NT2/D1 (cell line): Measurements from ENCODE around the gene NFX1.
"Not testable (repeated sequence)": the region's sequence is repeated elsewhere in the genome, so short reads cannot be mapped to it uniquely, and the experiment has no call there.

Source experiments
- DNase-seq: peaks from one replicate; pipeline ENCODE4 v3.0.0-alpha.2; 2011; ENCODE audit warnings: low read depth, low spot score
- H3K27me3 ChIP-seq: 2 replicates; pipeline ENCODE4 v1.6.0; 2011; ENCODE audit warnings: mild to moderate bottlenecking; ENCODE audit not compliant: insufficient read length, insufficient read depth
- H3K36me3 ChIP-seq: 2 replicates; pipeline ENCODE4 v1.6.1; 2011; ENCODE audit warnings: mild to moderate bottlenecking, low read length, mixed read lengths; ENCODE audit not compliant: insufficient read depth, insufficient read length
- H3K4me1 ChIP-seq: 2 replicates; pipeline ENCODE4 v1.5.1; 2011; ENCODE audit not compliant: insufficient read depth, insufficient read length
- H3K4me3 ChIP-seq: 2 replicates; pipeline ENCODE4 v1.5.1; 2011; ENCODE audit warnings: low read depth; ENCODE audit not compliant: insufficient read length
- H3K9ac ChIP-seq: 2 replicates; pipeline ENCODE4 v1.6.0; 2011; ENCODE audit warnings: low read depth; ENCODE audit not compliant: insufficient read length
- H3K9me3 ChIP-seq: 2 replicates; pipeline ENCODE4 v1.5.1; 2011; ENCODE audit warnings: mild to moderate bottlenecking, low read length; ENCODE audit not compliant: insufficient read depth
- SUZ12 ChIP-seq: IDR thresholded peaks from 2 replicates; pipeline ENCODE4 v1.6.1; 2011; ENCODE audit not compliant: insufficient read length, insufficient read depth; ENCODE audit errors: extremely low read depth
- YY1 ChIP-seq: IDR thresholded peaks from 2 replicates; pipeline ENCODE4 v1.6.1; 2011; ENCODE audit not compliant: insufficient read length, insufficient read depth
- ZNF274 ChIP-seq: IDR thresholded peaks from 2 replicates; pipeline ENCODE4 v1.6.1; 2011; ENCODE audit warnings: mild to moderate bottlenecking, low read depth, low read length

The NFX1 gene

DNA sequence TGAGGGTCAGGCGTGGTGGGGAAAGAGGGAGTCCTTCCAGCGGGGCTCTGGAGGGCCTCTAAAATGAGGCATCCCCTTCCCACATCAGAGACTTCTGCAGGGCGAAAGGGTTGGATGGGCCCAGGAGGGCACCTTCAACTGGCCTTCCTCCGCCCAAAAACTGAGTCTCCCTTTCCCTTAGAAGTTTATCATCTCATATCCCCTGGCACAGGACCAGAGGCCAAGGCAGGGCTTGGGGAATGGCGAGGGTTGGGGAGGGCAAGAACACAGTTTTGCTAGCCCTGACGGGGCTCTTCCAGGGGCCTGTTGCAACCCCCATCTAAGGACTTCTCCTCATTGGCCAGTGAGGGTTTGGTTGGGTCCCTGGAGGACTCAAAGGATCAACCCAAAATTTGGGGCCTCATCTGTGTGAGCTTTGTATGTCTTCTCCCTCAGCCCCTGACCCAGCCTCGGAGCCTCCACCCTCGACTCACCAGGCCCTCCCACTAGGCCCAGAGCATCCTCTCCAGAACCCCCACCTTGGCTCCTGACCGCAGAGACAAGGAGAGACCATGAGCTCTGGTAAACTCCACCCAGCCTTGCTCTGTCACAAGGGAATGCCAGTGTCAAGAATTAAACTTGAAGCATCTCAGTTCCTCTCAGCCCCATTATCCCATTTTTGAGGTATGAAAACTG is 87.9 kb downstream of the NFX1 start:
- no peaks in the 10 kb centered on the region for H3K9me3 ChIP-seq
- DNase-seq: no peak
- H3K4me3 ChIP-seq: no peak overlapping the region
- peaks cover 24% of the 10 kb centered on the region for H3K4me1 ChIP-seq
- H3K27me3 ChIP-seq: no peaks in the 10 kb centered on the region
- TF ChIP-seq SUZ12: no peak
- no peak for TF ChIP-seq YY1
- TF ChIP-seq ZNF274: no peak
- H3K9ac ChIP-seq: no peak overlapping the region
- peaks cover 19% of the 10 kb centered on the region for H3K36me3 ChIP-seq

DNA sequence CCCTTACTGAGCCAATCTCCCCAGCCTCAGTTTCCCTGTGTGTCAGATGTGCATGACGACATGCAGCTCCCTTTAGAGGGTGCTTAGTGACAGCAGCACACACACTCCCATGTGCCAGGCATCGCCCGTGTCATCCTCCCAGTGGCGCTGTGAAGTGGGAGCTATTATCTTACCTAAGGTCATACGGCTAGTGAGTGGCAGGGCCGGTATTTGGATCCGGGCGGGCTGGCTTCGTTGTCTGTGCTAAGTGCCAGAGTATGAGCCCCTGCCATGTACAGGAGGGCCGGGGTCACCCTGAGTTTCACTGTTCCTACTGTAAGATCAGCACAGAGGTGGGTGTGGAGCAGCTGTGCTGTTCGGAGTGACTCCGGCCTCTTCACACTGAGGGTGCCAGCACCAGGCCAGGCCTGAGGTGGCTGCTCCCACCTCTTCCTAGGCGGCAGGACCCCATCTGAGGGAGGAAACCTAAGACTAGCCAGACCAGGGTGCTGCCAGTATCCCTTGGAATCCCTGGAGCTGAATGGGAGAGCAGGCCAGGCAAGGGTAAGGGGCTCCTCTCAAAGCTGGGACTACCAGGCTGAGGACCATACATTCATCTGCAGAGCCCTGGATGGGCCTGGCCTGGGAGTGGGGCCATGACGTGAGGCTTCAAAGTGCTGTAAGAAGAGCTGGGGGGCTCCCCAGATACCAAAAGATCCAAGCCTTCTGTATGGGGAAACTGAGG is 89.5 kb downstream of the NFX1 start:
- DNase-seq: no peak

DNA sequence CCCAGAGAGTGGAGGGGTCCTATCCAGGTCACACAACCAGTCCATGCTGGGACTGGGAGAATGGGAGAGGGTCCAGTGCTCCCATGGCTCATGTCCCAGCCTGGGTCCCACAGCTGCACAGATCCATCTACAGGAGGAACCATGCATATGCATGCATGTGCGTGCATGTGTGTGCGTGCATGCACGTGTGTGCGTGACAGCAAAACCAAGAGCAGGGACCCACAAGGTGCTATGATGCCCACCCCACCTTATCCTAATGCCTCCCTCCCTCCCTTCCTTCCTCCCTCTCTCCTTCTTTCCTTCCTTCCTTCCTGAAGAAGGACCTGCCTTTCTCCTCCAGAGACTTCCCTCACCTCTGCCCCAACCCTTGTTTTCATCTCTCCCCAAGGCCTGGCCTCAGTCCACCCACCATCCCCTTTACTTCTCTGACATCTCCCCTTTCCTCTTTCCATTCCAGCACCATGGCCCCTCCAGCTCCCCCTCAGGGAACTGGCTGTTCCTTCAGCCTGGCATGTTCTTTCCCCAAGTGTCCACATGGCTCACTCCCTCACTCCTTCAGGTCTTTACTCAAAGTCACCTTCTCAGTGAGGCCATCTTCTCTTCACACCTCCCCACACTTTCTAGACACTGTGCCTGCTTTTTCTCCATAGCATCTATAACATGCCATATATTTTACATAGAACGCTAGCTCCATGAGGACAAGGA is 90.2 kb downstream of the NFX1 start:
- no peaks in the 10 kb centered on the region for H3K9me3 ChIP-seq
- no peaks in the 10 kb centered on the region for H3K27me3 ChIP-seq
- TF ChIP-seq SUZ12 (no peak), ZNF274 (no peak), YY1 (no peak)
- H3K36me3 ChIP-seq: peaks cover 9% of the 10 kb centered on the region
- peak overlapping the region; percentile 29 for H3K9ac ChIP-seq
- no peak for DNase-seq
- peaks cover 25% of the 10 kb centered on the region for H3K4me1 ChIP-seq
- no peak overlapping the region for H3K4me3 ChIP-seq

More for the DNA sequence above, 89.5 kb downstream of the NFX1 start:
- H3K36me3 ChIP-seq: peaks cover 9% of the 10 kb centered on the region
- no peaks in the 10 kb centered on the region for H3K27me3 ChIP-seq
- H3K9me3 ChIP-seq: no peaks in the 10 kb centered on the region
- H3K4me3 ChIP-seq: no peak overlapping the region
- TF ChIP-seq ZNF274: no peak
- TF ChIP-seq SUZ12: no peak
- no peak for TF ChIP-seq YY1
- peaks cover 25% of the 10 kb centered on the region for H3K4me1 ChIP-seq
- no peak overlapping the region for H3K9ac ChIP-seq

DNA sequence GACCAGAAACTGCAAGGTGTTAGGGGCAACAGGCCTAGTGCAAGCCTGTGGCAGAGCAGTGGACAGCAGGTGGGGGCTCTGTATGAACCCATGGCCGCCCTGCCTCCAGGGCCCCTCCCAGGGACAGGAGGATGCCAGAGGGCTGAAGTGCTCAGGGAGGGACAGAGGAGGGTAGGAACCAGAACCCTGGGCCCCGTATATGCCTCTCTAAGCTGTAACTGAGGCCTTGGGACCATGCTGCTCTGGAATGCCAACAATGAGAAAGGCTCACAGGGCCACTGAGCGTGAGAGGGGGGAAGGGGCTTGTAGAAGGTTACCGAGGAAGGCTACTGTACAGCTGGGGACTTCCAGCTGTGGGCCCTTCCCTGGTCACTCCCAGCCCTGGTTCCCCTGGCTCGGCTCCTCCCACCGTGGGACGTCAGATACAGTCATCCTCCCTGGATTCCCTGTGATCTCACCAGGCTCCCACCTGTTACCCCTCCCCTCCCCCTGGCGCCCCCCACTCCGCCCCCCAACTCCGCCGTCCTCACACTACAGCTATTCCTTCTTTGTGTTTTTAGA is 91.0 kb downstream of the NFX1 start:
- Histone ChIP-seq H3K4me1 (peaks cover 19% of the 10 kb centered on the region), H3K36me3 (peaks cover 9% of the 10 kb centered on the region), H3K4me3 (no peak overlapping the region), H3K9ac (peak overlapping the region; percentile 29), H3K27me3 (no peaks in the 10 kb centered on the region), H3K9me3 (no peaks in the 10 kb centered on the region)
- TF ChIP-seq SUZ12 (no peak), ZNF274 (no peak), YY1 (no peak)
- peak; percentile 89 for DNase-seq

DNA sequence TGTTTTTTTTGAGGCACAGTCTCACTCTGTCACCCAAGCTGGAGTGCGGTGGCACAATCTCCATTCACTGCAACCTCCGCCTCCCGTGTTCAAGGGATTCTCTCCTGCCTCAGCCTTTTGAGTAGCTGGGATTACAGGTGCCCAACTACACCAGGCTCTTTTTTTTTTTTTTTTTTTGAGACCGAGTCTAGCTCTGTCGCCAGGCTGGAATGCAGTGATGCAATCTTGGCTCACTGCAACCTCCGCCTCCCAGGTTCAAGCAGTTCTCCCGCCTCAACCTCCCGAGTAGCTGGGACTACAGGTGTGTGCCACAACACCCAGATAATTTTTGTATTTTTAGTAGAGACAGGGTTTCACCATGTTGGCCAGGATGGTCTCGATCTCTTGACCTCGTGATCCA is 92.1 kb downstream of the NFX1 start:
- H3K27me3 ChIP-seq, H3K9ac ChIP-seq, DNase-seq, H3K36me3 ChIP-seq, H3K9me3 ChIP-seq, H3K4me3 ChIP-seq: not testable (repeated sequence)
- H3K4me1 ChIP-seq: peaks cover 18% of the 10 kb centered on the region

DNA sequence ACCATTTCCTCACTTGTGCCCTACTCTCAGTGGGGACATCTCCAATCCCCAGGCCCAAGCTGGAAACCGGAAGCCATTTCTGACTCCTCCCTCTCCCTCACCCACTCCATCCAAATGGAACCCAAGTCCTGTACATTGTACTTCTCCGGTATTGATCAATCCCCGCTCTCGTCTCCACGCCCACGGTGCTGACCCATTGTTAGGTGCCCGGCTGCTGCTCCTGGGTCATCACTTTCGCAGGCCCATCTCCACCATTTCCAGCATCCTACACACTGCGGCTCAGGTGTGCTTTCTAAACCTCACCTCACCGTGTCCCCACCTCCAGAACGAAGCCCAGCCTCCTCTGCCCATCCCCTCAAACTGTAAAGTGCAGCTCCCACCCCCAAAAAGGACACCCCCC is 93.1 kb downstream of the NFX1 start:
- H3K4me3 ChIP-seq, H3K36me3 ChIP-seq, H3K9ac ChIP-seq, H3K9me3 ChIP-seq, DNase-seq, H3K27me3 ChIP-seq: not testable (repeated sequence)
- H3K4me1 ChIP-seq: peaks cover 18% of the 10 kb centered on the region

DNA sequence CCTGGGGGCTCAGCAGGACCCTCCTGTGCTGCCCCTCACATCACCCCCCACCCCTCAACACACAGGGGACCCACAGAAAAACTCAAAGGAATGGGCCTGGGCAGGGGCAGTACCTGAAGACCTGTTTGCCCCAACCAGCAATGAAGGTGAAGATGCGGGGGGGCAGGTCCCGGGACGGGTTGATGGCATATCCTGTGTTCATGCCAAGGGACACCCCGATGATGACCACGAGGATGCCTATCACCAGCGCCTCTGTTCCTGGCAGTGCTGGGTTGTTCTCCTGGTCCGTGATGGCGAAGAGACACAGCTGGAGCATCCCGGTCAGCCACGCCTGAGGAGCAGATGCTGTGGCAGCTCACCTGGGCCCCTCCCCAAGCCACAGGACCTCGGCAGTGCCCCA is 95.2 kb downstream of the NFX1 start:
- not testable (repeated sequence) for H3K9me3 ChIP-seq, DNase-seq, H3K4me3 ChIP-seq, H3K4me1 ChIP-seq, H3K27me3 ChIP-seq, H3K36me3 ChIP-seq, H3K9ac ChIP-seq

DNA sequence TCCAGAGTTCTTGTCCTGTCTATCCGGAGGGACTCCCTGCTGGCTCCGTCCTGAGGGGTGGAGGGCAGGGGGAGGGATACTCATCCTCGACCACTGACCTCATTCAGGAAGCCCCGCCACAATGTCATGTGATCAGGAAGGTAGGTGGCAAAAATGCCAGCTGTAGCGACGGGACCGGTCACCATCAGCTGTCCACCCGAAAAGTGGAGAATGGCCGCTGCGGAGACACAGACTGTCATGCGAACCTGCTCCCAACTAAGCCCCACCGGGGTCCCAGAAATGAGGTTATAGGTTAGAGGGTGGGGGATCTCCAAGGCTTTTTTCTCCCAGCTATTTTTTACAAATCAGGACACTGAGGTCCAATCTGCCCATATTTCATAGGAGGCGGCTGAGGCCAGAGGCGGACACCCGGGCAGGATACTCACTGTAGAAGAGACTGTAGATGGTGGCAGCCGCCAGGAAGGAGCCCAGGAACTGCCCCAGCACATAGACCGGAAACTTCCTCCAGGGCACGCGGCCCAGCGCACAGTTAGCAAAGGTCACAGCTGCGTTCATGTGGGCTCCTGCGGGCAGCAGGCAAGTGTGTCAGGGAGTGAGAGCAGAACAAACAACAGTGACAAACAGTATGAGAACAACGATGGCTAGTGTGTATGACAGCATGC is 95.8 kb downstream of the NFX1 start:
- DNase-seq, H3K36me3 ChIP-seq, H3K9ac ChIP-seq, H3K27me3 ChIP-seq, H3K4me3 ChIP-seq, H3K9me3 ChIP-seq, H3K4me1 ChIP-seq: not testable (repeated sequence)

DNA sequence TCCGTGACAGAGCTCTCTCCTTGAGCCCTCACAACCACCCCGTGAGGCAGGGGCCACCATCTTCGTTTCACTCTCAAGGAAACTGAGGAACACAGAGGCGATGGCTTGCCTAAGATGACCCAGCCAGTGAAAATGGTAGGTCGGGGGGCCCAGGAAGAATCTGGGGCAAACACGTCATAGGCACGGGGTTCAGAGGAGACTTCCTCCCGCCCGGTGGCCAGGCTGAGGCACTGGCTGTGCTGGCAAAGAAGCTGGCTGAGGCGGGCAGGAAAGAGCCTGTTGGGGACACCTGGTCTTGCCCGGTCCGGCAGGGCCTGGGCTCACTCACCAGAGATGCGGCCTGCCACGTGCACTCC is 96.3 kb downstream of the NFX1 start:
- H3K27me3 ChIP-seq, H3K9me3 ChIP-seq, H3K4me3 ChIP-seq, DNase-seq, H3K4me1 ChIP-seq, H3K9ac ChIP-seq, H3K36me3 ChIP-seq: not testable (repeated sequence)

DNA sequence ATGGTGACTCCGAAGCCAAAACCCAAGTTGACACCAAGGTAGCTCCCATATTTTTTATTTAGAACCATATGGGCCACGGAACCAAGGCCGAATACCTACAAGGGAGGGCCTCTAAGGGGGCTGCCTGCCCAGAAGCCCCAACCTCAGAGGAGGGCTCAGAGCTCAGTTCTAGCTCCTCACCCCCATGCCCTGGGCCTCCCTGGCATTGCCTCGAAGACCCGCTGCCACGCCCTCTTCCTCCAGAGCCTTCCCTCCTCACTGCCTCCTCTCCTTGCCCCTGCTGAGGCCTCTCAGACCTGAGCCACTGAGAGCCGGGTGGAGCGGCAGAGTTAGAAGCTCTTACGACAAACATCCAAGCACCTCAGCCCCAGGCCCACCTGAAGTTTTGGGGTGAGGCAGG is 96.7 kb downstream of the NFX1 start:
- not testable (repeated sequence) for DNase-seq, H3K27me3 ChIP-seq, H3K36me3 ChIP-seq, H3K4me1 ChIP-seq, H3K9ac ChIP-seq, H3K9me3 ChIP-seq, H3K4me3 ChIP-seq
